AG04449 (cell line): ENCODE results near the gene CLDN22.

ENCODE experiments used
- CTCF ChIA-PET: fragments of 350-600 bp; formaldehyde crosslinking; extraction: SDS; loops from one replicate; lab custom pipeline; 2021; ENCODE audit warnings: antibody characterized with exemption; lab: Yijun Ruan, JAX
- POLR2A ChIA-PET: fragments of 400-600, 350-600 bp; formaldehyde crosslinking; extraction: SDS; loops from one replicate; lab custom pipeline; 2020; ENCODE audit warnings: antibody characterized with exemption, inconsistent platforms; lab: Yijun Ruan, JAX
- DNase-seq: peaks from one replicate; pipeline ENCODE4 v3.0.0-alpha.2; 2010; ENCODE audit warnings: low read depth, low spot score
- H3K4me3 ChIP-seq: 2 replicates; pipeline ENCODE4 v1.5.1; 2011; ENCODE audit warnings: low read depth, mild to moderate bottlenecking, control low read depth, low read length
- TF ChIP-seq, protein P1 (sequence below): IDR thresholded peaks from one replicate; pipeline ENCODE4 v1.5.1; 2011; ENCODE audit warnings: mild to moderate bottlenecking, moderate library complexity, low read length, control low read depth, inconsistent platforms; ENCODE audit not compliant: insufficient read depth; ENCODE audit errors: missing control alignments

Gene CLDN22

GRCh38 chr4:183348136-183348535 is 28.1 kb upstream of the CLDN22 start:
- DNase-seq = no peak
- no peak overlapping the region for H3K4me3 ChIP-seq
- POLR2A ChIA-PET = no interaction called here
- CTCF ChIA-PET = interaction anchor here (1.0 to 1.3 kb wide), 2 partner anchors 13 to 59 kb away, joined by 3 read pairs; no protein-coding TSS in a partner anchor
- TF ChIP-seq, protein P1, sequence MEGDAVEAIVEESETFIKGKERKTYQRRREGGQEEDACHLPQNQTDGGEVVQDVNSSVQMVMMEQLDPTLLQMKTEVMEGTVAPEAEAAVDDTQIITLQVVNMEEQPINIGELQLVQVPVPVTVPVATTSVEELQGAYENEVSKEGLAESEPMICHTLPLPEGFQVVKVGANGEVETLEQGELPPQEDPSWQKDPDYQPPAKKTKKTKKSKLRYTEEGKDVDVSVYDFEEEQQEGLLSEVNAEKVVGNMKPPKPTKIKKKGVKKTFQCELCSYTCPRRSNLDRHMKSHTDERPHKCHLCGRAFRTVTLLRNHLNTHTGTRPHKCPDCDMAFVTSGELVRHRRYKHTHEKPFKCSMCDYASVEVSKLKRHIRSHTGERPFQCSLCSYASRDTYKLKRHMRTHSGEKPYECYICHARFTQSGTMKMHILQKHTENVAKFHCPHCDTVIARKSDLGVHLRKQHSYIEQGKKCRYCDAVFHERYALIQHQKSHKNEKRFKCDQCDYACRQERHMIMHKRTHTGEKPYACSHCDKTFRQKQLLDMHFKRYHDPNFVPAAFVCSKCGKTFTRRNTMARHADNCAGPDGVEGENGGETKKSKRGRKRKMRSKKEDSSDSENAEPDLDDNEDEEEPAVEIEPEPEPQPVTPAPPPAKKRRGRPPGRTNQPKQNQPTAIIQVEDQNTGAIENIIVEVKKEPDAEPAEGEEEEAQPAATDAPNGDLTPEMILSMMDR = no peak

- TF ChIP-seq, protein P1 = no peak
- ChIA-PET POLR2A (no interaction called here), CTCF (interaction anchor here (1.3 kb wide), 1 partner anchor 13 kb away, joined by 3 read pairs; no protein-coding TSS in a partner anchor)
- DNase-seq = no peak
- H3K4me3 ChIP-seq = no peak overlapping the region
These were observed 27.5 kb upstream of the CLDN22 start for GRCh38 chr4:183347566-183347965.

DNA sequence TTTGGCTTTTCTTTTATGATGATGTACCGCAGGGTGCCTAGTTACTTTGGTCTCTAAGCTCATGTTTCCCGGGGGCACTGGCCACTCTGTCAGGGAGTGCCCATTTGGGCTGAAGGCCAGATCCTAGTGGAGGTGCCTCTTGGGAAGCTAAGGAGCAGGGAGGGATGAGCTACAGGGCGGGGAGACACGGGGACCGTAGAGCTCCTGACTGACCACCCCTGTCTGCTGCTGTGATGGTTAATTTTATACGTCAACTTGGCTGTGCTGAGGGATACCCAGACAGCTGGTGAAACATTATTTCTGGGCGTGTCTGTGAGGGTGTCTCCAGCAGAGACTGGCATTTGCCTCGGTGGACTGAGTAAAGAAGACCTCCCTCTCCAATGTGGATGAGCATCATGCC is 27.1 kb upstream of the CLDN22 start:
- no peak overlapping the region for H3K4me3 ChIP-seq
- POLR2A ChIA-PET = no interaction called here
- no peak for DNase-seq
- CTCF ChIA-PET = interaction anchor here (1.1 to 1.3 kb wide), 2 partner anchors 12 to 16 kb away, joined by 3 to 4 read pairs; no protein-coding TSS in a partner anchor
- TF ChIP-seq, protein P1 = no peak

- DNase-seq = no peak
- H3K4me3 ChIP-seq = no peak overlapping the region
- TF ChIP-seq, protein P1 = no peak
- CTCF ChIA-PET = no interaction called here
- POLR2A ChIA-PET = no interaction called here
These were observed 25.2 kb upstream of the CLDN22 start for GRCh38 chr4:183345261-183345660.

- TF ChIP-seq, protein P1 = no peak
- CTCF ChIA-PET = no interaction called here
- H3K4me3 ChIP-seq = no peak overlapping the region
- DNase-seq = no peak
- POLR2A ChIA-PET = no interaction called here
These were observed 24.6 kb upstream of the CLDN22 start for GRCh38 chr4:183344523-183345255.

DNA sequence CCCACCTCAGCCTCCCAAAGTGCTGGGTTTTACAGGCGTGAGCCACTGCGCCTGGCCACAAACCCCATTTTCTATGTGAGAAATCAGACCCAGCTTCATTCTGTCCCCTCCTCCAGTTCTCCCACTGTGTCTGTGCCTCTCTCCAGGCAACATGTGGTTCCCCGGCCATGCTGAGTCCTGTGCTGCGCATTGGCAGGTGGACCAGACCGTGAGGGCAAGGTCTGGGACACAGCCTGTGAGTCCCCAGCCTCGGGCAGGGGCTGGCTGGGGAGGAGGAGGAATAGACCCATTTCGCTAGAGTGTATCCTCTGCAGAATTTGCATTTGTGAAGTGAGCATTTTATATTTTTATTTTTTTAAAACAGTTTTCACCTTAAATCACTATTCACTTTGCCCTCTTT is 23.7 kb upstream of the CLDN22 start:
- TF ChIP-seq, protein P1 = no peak
- DNase-seq = no peak
- ChIA-PET POLR2A (no interaction called here), CTCF (no interaction called here)
- H3K4me3 ChIP-seq = no peak overlapping the region
